NCI-H1092 (cell line): Measurements from ENCODE around the gene BMPER.

Experiments used
- DNase-seq: peaks from one replicate; lab custom pipeline; 2025; lab: John Stamatoyannopoulos, UW

The BMPER gene

GRCh38 chr7:34064519-34065158 lies 159.3 kb downstream of the BMPER start:
- DNase-seq: peak; percentile 24

- DNase-seq: no peak
Observed at GRCh38 chr7:34066411-34066810, 161.1 kb downstream of the BMPER start.

GRCh38 chr7:34067005-34067778 lies 161.9 kb downstream of the BMPER start:
- DNase-seq: peak; percentile 14

GRCh38 chr7:34069676-34070075 lies 164.3 kb downstream of the BMPER start:
- no peak for DNase-seq

GRCh38 chr7:34070511-34071323 lies 165.4 kb downstream of the BMPER start:
- no peak for DNase-seq

- no peak for DNase-seq
Observed at GRCh38 chr7:34073676-34074075, 168.3 kb downstream of the BMPER start.

- no peak for DNase-seq
Observed at GRCh38 chr7:34074421-34074820, 169.1 kb downstream of the BMPER start.

GRCh38 chr7:34075523-34076370 lies 170.4 kb downstream of the BMPER start:
- no peak for DNase-seq

GRCh38 chr7:34077168-34077567 lies 171.8 kb downstream of the BMPER start:
- no peak for DNase-seq

- DNase-seq: no peak
Observed at GRCh38 chr7:34078864-34079263, 173.5 kb downstream of the BMPER start.

- DNase-seq: no peak
Observed at GRCh38 chr7:34080513-34080912, 175.2 kb downstream of the BMPER start.

GRCh38 chr7:34081935-34082334 lies 176.6 kb downstream of the BMPER start:
- no peak for DNase-seq

- no peak for DNase-seq
Observed at GRCh38 chr7:34083440-34083839, 178.1 kb downstream of the BMPER start.

- no peak for DNase-seq
Observed at GRCh38 chr7:34084651-34085050, 179.3 kb downstream of the BMPER start.

- DNase-seq: no peak
Observed at GRCh38 chr7:34086064-34086463, 180.7 kb downstream of the BMPER start.

GRCh38 chr7:34086981-34087380 lies 181.6 kb downstream of the BMPER start:
- DNase-seq: no peak

- no peak for DNase-seq
Observed at GRCh38 chr7:34087892-34088891, 182.9 kb downstream of the BMPER start.

- no peak for DNase-seq
Observed at GRCh38 chr7:34090816-34091215, 185.5 kb downstream of the BMPER start.

GRCh38 chr7:34091321-34091917 lies 186.1 kb downstream of the BMPER start:
- no peak for DNase-seq

GRCh38 chr7:34093276-34093675 lies 187.9 kb downstream of the BMPER start:
- no peak for DNase-seq
